Activated CD4-positive, alpha-beta T cell treated with anti-CD3 and anti-CD28 coated beads, Interleukin-2, amount 50 U/mL, for 4 hours (primary cell): Measurements from ENCODE around the gene RNF13.
A peak's percentile ranks its signal among the peaks of the same experiment; 100 is the strongest.
"Not testable (repeated sequence)": the region's sequence is repeated elsewhere in the genome, so short reads cannot be mapped to it uniquely, and the experiment has no call there.

Experiments used
- DNase-seq, 2 experiments: peaks; one replicate each; pipeline ENCODE4 v3.0.0-alpha.2; 2020

Gene RNF13

GRCh38 chr3:149959443-149959842, 146.4 kb downstream of the RNF13 start:
- DNase-seq, result no peak

- no peak for DNase-seq
These were observed 150.5 kb downstream of the RNF13 start for GRCh38 chr3:149963485-149963884.

GRCh38 chr3:149964291-149964690, 151.3 kb downstream of the RNF13 start:
- DNase-seq, result no peak

- DNase-seq, result no peak
These were observed 152.3 kb downstream of the RNF13 start for GRCh38 chr3:149965278-149965677.

GRCh38 chr3:149967086-149967685, 154.2 kb downstream of the RNF13 start:
- no peak for DNase-seq

- no peak for DNase-seq
These were observed 155.2 kb downstream of the RNF13 start for GRCh38 chr3:149968216-149968615.

- DNase-seq, result no peak
These were observed 156.3 kb downstream of the RNF13 start for GRCh38 chr3:149969110-149969939.

GRCh38 chr3:149969940-149970715, 157.1 kb downstream of the RNF13 start:
- peak; percentile 79 to 81 for DNase-seq

GRCh38 chr3:149970716-149971402, 157.8 kb downstream of the RNF13 start, which contains the start of gene PFN2:
TSS of gene PFN2 (minus strand) at chr3:149970895. CDS start at chr3:149970856, 39 bp downstream.
- peak; percentile 40 to 45 for DNase-seq

GRCh38 chr3:149971403-149972075, 158.5 kb downstream of the RNF13 start:
- peak; percentile 18 to 20 for DNase-seq

GRCh38 chr3:149975919-149976318, 162.9 kb downstream of the RNF13 start:
- DNase-seq, result no peak

- DNase-seq, result no peak
These were observed 164.4 kb downstream of the RNF13 start for GRCh38 chr3:149977386-149977785.

- DNase-seq, result not testable (repeated sequence)
These were observed 169.0 kb downstream of the RNF13 start for GRCh38 chr3:149981979-149982378.

- DNase-seq, result not testable (repeated sequence)
These were observed 170.0 kb downstream of the RNF13 start for GRCh38 chr3:149983053-149983452.

- no peak for DNase-seq
These were observed 170.6 kb downstream of the RNF13 start for GRCh38 chr3:149983628-149984027.

- no peak for DNase-seq
These were observed 176.3 kb downstream of the RNF13 start for GRCh38 chr3:149989307-149989706.

- DNase-seq, result no peak
These were observed 177.5 kb downstream of the RNF13 start for GRCh38 chr3:149990423-149990948.

- no peak for DNase-seq
These were observed 179.5 kb downstream of the RNF13 start for GRCh38 chr3:149992416-149993058.

- no peak for DNase-seq
These were observed 185.9 kb downstream of the RNF13 start for GRCh38 chr3:149998946-149999345.

GRCh38 chr3:149999421-149999820, 186.4 kb downstream of the RNF13 start:
- DNase-seq, result no peak

GRCh38 chr3:150000641-150001040, 187.6 kb downstream of the RNF13 start:
- DNase-seq, result no peak
